Fibroblast of the aortic adventitia (primary cell): ENCODE measurements around the gene SLC9A9. TPM values are rescaled to one million over a fixed set of nuclear protein-coding genes. Genes with fewer than 3 reads are reported as not detected.

Source experiments
- DNase-seq: peaks from one replicate; pipeline ENCODE4 v3.0.0-alpha.2; 2010; ENCODE audit warnings: low read depth
- H3K4me3 ChIP-seq: 2 replicates; pipeline ENCODE4 v1.5.1; 2011; ENCODE audit warnings: low read depth, mild to moderate bottlenecking, control low read depth, low read length, moderate library complexity
- CTCF ChIP-seq: IDR thresholded peaks from 2 replicates; pipeline ENCODE4 v1.5.1; 2011; ENCODE audit warnings: mild to moderate bottlenecking, low read length, control low read depth, inconsistent platforms; ENCODE audit not compliant: insufficient read depth
- total RNA-seq: library from RNA; depleted of rRNA; stranded (reverse); fragments of >200 nt; gene quantifications from 2 replicates; pipeline ENCODE4 v1.2.3, GENCODE V29; 2012; ENCODE audit warnings: low replicate concordance

SLC9A9 gene
- total RNA-seq, 1 donor = 23.8 TPM

DNA sequence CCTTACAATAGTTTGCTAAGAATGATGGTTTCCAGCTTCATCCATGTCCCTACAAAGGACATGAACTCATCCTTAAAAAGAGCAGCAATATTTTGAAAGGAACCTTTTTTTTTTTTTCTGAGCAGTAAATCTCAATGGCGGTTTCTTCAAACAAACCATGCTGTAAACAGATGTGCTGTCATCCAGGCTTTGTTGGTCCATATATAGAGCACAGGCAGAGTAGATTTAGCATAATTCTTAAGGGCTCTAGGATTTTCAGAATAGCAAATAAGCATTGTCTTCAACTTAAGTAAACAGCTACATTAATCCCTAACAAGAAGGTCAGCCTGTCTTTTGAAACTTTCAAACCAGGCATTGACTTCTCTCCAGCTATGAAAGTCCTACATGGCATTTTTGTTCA is 334.2 kb downstream of the SLC9A9 start:
- no peak for TF ChIP-seq CTCF
- no peak for DNase-seq
- no peak overlapping the region for H3K4me3 ChIP-seq

DNA sequence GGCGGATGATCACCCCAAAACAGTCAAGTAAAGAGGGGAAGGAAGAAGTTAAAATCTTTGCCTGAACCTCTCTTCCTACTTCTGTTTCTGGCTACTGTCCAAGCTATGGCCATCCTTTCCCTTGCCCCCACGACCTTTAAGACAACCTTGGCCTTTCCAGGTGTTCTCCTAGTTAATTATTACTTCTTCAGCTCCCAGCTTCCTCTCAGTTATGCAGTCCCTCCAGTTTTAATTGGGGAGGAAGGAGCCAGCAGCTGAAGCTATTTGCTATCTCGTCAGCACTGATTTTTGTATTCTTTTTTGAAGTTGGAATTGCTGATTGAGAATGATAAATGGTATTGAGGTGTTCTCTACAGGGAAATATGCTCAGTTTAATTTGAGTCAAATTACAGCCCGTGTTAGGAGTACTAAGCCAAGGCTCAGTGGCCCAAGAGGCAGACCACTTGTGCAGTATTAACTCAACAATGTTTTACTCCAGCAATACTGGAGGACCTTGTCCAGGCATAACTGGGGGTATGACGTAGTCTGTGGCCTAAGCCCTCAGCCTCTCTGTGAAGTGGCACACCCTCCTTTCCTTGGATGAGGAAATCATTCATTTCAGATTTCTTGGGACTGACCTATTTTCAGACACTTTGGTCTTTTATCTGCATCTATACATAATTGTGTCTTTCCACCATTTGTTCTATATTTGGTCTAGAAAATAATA is 336.9 kb downstream of the SLC9A9 start:
- DNase-seq = no peak
- H3K4me3 ChIP-seq = no peak overlapping the region
- no peak for TF ChIP-seq CTCF

DNA sequence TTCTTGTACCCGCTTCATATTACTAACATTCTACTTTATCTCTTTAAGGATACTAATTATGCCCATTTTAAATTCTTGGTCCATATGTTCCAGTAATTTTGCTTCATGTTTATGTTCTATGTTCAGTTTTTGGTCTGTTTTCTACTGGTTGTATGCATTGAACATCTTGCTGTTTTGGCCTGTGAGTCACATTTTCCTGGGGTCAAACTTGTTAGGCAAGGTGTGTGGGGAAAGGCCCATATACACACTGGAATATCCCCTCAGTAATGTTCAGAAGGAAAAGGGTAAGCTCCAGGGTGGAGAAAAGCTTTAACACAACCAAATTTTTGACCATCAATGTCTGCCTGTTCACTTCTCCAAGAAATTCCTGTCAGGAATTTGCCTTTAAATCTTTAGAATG is 337.7 kb downstream of the SLC9A9 start:
- no peak for TF ChIP-seq CTCF
- no peak for DNase-seq

DNA sequence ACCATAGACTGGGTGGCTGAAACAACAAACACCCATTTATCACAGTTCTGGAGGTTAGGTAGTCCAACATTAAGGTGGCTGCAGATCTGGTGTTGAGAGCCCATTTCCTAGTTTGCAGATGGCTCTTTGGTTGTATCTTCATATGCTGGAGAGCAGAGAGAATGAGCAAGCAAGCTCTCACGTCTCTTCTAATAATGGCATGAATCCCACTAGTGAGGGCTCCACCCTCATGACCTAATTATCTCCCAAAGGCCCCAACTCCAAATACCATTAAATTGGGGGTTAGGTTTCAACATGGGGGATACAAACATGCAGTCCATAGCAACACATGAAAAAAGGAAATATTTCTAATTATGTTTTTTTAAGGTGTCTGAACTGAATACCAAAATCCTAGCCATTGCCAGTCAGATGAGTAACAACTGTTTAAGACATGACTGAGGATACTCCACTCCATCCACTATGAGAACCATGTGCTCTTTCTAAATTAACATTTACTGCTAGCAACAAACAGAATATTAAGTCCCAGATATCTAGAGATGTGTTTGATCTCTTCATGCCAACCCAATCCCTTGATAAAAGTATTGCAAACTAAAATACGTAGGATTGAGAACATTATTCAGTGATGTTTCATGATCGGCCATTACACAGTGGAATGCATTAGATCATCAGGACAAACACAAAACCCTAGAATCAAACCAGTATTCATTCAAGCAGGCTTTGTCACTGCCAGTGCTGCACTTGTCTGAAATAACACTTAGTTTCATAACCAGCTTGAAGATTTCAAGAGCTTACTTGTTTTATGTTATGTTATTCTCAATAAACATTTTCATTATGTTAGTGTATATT is 340.3 kb downstream of the SLC9A9 start:
- DNase-seq = peak; percentile 72
- H3K4me3 ChIP-seq = no peak overlapping the region

More for the DNA sequence above, 337.7 kb downstream of the SLC9A9 start:
- no peak overlapping the region for H3K4me3 ChIP-seq

DNA sequence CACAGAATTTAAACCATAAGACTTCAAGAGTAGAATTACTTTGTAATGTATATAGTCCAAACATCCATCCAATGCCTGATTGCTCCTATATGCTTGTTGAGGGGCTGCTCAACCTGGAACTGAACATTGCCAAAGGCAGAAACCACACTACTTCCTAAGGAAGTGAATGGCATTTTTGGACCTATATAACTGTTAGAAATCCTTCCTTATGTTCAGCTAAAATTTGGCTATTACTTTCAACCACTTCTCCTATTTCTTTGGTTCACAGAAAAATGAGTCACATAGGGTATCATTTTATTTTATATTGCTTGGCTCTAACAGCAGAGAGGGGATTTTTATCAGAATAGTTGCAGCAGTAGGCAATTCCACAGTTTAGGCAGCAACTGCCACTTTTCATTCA is 342.1 kb downstream of the SLC9A9 start:
- no peak overlapping the region for H3K4me3 ChIP-seq
- DNase-seq = no peak
- TF ChIP-seq CTCF = no peak

More for the DNA sequence above, 340.3 kb downstream of the SLC9A9 start:
- no peak for TF ChIP-seq CTCF

DNA sequence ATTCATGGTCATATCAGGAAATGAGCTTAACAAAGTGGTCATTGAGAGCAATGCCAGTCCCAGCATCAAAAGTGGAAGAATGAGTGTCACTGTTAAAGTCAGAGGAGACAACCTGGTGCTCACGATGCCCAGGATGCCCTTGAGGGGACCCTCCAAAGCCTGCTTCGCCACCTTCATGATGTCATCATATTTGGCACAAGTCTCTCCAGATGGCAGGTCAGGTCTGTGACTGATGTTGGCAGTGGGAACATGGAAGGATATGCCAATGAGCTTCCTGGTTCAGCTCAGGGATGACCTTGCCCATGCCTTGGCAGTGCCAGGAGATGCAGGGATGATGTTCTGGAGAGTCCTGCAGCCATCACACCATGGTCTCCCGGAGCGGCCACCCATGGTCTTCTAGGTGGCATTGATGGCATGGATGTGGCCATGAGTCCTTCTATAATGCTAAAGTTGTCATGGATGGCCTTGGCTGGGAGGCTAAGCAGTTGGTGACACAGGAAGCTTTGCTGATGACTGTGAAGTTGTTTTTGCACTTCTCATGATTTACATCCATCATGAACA is 344.9 kb downstream of the SLC9A9 start:
- no peak for TF ChIP-seq CTCF
- DNase-seq = no peak
- no peak overlapping the region for H3K4me3 ChIP-seq
